GM12891 (cell line): Measurements from ENCODE around the gene TALDO1.

Experiments used
- PAX5 ChIP-seq: IDR thresholded peaks from 2 replicates; pipeline ENCODE4 v1.6.1; 2011; ENCODE audit warnings: low read length, moderate library complexity, mild to moderate bottlenecking; ENCODE audit not compliant: insufficient read depth, severe bottlenecking
- POLR2A ChIP-seq: IDR thresholded peaks from 2 replicates; pipeline ENCODE4 v1.6.1; 2011; ENCODE audit warnings: low read depth, low read length, control low read depth
- POLR2AphosphoS5 ChIP-seq: IDR thresholded peaks from 2 replicates; pipeline ENCODE4 v1.6.1; 2011; ENCODE audit warnings: low read depth, low read length, control low read depth
- TAF1 ChIP-seq: IDR thresholded peaks from 2 replicates; pipeline ENCODE4 v1.6.1; 2011; ENCODE audit warnings: low read depth, low read length, control low read depth

DNA sequence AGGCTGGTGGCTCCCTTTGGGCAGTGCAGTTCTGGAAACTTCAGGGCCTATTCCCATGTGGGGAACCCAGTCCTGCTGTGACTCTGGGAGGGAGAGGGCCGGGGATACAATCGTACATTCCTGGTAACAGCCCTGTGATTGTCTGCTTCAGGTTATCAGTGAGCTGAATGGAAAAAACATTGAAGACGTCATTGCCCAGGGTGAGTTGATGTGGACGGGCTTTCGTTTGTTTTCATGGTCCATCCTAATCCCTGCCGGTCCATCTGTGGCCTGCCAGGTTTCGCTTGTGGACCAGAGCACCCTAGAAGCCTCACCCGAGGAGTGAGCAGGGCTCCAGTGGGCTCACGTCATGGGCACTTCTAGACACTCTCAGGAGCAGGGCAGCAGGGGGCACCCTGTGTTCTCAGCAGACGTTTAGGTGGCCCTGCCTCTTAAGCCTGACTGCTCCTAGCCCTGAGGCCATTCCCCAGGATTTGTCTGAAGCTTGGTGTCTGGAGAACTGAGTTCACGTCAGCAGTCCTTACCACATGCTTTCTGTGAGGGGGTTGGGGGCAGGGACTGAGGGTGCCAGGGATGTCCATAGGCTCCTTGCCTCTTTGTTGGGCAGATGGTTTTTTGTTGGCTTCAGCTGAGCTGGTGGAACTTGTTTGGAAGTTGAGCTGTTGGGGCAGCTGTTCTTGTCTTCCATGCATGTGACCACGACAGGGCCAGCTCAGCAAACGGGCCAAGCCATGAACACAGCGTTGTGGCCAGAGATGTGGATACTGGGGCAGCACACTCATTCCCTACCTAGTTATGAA lies 64.4 kb downstream of the TALDO1 start:
- TF ChIP-seq POLR2A (no peak), TAF1 (no peak), PAX5 (no peak), POLR2AphosphoS5 (peak; percentile 18)
